ENCODE data around the gene SOAT1.

Gene SOAT1

DNA sequence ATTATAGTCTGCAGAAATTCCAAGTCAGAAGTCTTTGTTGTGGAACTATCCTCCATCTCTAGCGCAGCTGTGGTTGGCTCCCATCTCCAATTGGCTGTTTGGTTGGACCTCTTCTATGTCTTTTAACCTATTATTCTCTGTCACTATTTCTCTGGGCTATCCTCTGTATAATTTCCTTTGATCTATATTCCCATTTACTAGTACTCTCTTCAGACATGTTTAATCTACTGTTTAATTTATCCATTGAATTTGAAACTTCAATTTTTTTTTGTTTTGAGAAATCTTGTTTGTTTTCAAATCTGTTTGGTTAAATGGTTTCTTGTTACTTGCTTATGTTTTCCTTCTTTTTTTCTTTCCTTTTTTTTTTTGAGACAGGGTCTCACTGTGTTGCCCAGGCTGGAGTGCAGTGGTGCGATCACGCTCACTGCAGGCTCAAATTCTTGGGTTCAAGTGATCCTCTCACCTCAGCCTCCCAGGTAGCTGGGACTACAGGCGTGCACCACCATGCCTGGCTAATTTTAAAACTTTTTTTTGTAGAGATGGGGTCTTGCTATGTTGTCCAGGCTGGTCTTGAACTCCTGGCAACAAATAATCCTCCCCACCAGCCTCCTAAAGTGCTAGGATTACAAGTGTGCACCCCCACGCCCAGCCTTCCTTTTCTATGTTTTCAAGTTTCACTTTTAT lies 28.1 kb downstream of the SOAT1 start:
- no peak overlapping the region for H3K4me3 ChIP-seq (ENCODE audit: low read depth, low read length)
- H3K27ac ChIP-seq: no peak overlapping the region
- H3K27me3 ChIP-seq (replicated peaks): no peaks in the 10 kb centered on the region
- H3K36me3 ChIP-seq (replicated peaks): peaks cover 6% of the 10 kb centered on the region
- in situ Hi-C loops (cut with HindIII; ENCODE audit: low pct_ligation_motif_present, low sequenced_read_pairs): no loop called here
- DNase-seq: no peak
- TF ChIP-seq, protein P1, sequence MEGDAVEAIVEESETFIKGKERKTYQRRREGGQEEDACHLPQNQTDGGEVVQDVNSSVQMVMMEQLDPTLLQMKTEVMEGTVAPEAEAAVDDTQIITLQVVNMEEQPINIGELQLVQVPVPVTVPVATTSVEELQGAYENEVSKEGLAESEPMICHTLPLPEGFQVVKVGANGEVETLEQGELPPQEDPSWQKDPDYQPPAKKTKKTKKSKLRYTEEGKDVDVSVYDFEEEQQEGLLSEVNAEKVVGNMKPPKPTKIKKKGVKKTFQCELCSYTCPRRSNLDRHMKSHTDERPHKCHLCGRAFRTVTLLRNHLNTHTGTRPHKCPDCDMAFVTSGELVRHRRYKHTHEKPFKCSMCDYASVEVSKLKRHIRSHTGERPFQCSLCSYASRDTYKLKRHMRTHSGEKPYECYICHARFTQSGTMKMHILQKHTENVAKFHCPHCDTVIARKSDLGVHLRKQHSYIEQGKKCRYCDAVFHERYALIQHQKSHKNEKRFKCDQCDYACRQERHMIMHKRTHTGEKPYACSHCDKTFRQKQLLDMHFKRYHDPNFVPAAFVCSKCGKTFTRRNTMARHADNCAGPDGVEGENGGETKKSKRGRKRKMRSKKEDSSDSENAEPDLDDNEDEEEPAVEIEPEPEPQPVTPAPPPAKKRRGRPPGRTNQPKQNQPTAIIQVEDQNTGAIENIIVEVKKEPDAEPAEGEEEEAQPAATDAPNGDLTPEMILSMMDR (IDR thresholded peaks at IDR 0.05; ENCODE audit: low read depth, low read length, missing control alignments): no peak

DNA sequence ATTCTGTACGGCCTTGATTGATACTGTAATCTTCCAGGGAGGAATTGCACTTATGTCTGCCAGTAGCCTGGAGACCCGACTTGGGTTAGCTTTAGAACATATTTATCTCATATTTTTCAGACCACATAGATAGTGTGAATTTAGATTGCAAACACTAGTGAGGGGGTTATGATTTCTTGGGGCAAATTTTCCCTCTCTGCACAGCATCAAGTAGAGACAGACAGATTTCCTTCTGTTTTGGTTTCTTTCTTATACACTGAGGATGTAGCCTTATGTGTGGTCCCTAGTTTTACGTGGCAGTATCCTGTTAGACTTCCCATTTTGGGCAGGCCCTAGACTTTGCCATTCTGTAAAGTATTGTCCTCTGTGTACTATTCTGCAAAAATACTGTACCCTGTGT lies 29.0 kb downstream of the SOAT1 start:
- in situ Hi-C loops (cut with HindIII; ENCODE audit: low pct_ligation_motif_present, low sequenced_read_pairs): no loop called here
- Histone ChIP-seq H3K36me3 (replicated peaks) (peaks cover 6% of the 10 kb centered on the region), H3K27me3 (replicated peaks) (no peaks in the 10 kb centered on the region), H3K4me3 (ENCODE audit: low read depth, low read length) (no peak overlapping the region), H3K27ac (no peak overlapping the region)
- DNase-seq: no peak
- TF ChIP-seq, protein P1 (IDR thresholded peaks at IDR 0.05; ENCODE audit: low read depth, low read length, missing control alignments): no peak

DNA sequence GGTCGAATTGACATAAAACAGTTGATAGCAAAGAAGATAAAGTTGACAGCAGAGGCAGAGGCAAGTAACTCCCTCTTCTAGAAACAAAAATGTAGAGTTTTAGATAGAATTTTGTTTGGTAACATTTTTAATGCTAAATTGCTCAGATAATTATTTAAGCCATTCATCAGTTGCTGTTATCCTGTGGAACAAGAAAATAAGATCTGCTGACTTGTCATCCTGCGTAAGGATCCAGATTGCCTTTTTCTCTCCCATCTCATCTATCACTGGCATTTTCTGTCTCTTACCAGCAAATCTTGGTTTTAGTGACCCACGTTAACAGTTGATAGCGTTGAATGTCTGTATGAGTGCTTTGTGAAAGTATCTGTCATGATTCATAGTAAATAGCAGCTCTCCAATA lies 29.8 kb downstream of the SOAT1 start:
- in situ Hi-C loops (cut with HindIII; ENCODE audit: low pct_ligation_motif_present, low sequenced_read_pairs): no loop called here

DNA sequence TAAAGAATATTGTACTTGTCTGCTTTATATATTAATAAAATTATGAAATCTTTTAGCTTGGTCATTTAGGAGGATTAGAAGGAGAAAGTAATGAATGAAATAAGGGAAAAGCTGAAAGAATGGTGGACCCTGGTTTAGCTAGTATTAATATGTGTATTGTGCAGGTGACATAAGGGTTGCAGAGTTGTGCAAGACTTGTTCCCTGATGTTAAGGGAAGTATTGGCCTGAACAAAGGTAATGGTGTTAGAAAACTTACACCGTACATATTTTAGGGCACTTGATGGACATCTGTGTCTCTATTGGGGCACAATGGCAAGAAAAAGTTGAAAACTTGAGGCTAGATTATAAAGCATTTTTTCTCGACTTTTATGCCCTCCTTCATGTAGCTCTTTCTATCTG lies 32.2 kb downstream of the SOAT1 start:
- in situ Hi-C loops (cut with HindIII; ENCODE audit: low pct_ligation_motif_present, low sequenced_read_pairs): no loop called here
- H3K36me3 ChIP-seq (replicated peaks): peaks cover 3% of the 10 kb centered on the region
- TF ChIP-seq, protein P1 (IDR thresholded peaks at IDR 0.05; ENCODE audit: low read depth, low read length, missing control alignments): no peak

More for the DNA sequence above, 29.8 kb downstream of the SOAT1 start:
- H3K36me3 ChIP-seq (replicated peaks): peaks cover 3% of the 10 kb centered on the region
- no peak overlapping the region for H3K27ac ChIP-seq
- DNase-seq: no peak
- no peaks in the 10 kb centered on the region for H3K27me3 ChIP-seq (replicated peaks)
- TF ChIP-seq, protein P1 (IDR thresholded peaks at IDR 0.05; ENCODE audit: low read depth, low read length, missing control alignments): no peak
- H3K4me3 ChIP-seq (ENCODE audit: low read depth, low read length): no peak overlapping the region

DNA sequence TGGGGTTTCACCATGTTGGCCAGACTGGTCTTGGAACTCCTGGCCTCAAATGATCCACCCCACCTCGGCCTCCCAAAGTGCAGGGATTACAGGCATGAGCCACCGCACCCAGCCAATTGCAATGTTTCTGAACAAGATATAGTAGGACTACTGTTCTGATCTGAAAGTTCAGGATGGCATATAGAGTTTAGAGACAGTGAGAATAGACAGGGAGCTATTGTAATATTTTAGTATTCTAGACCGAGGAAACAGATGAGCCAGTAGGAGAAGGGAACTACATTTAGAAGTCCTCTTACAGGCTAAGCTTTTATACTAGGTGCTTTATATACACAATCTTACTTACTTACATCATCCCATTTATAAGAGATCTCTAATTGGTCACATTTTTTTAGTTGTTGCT lies 33.1 kb downstream of the SOAT1 start:
- Histone ChIP-seq H3K4me3 (ENCODE audit: low read depth, low read length) (no peak overlapping the region), H3K27ac (no peak overlapping the region), H3K27me3 (replicated peaks) (no peaks in the 10 kb centered on the region), H3K36me3 (replicated peaks) (peaks cover 3% of the 10 kb centered on the region)
- TF ChIP-seq, protein P1 (IDR thresholded peaks at IDR 0.05; ENCODE audit: low read depth, low read length, missing control alignments): no peak
- in situ Hi-C loops (cut with HindIII; ENCODE audit: low pct_ligation_motif_present, low sequenced_read_pairs): no loop called here
- DNase-seq: no peak

More for the DNA sequence above, 32.2 kb downstream of the SOAT1 start:
- no peak overlapping the region for H3K4me3 ChIP-seq (ENCODE audit: low read depth, low read length)
- no peaks in the 10 kb centered on the region for H3K27me3 ChIP-seq (replicated peaks)
- H3K27ac ChIP-seq: no peak overlapping the region
- DNase-seq: no peak

DNA sequence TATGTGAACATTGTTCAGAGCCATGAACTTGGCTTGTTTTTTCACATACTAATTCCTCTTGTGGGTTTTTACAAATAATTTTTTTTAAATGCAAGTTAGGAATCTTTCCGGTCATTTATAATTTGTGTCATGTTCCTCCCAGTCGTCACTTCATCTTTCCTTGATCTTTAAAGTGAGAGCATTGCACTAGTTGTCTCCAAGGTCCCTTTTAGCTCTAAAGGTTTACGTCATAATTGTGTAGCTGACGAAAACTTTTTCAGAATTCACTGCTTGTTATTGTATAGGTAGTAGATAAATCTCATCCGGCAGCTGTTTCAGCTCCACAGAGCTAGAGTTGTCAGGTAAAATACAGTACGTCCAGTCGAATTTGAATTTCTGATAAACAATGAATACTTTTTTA lies 33.6 kb downstream of the SOAT1 start:
- Histone ChIP-seq H3K27ac (no peak overlapping the region), H3K27me3 (replicated peaks) (no peaks in the 10 kb centered on the region), H3K4me3 (ENCODE audit: low read depth, low read length) (no peak overlapping the region), H3K36me3 (replicated peaks) (peaks cover 3% of the 10 kb centered on the region)
- in situ Hi-C loops (cut with HindIII; ENCODE audit: low pct_ligation_motif_present, low sequenced_read_pairs): no loop called here
- TF ChIP-seq, protein P1 (IDR thresholded peaks at IDR 0.05; ENCODE audit: low read depth, low read length, missing control alignments): no peak
- DNase-seq: no peak

Data from brain microvascular endothelial cell (primary cell).